Fibroblast of the conjunctiva (primary cell): ENCODE results near the gene TTC23L.

Experiments used
- DNase-seq: peaks from one replicate; pipeline ENCODE4 v3.0.0-alpha.2; 2010; ENCODE audit warnings: low read depth

The TTC23L gene

DNA sequence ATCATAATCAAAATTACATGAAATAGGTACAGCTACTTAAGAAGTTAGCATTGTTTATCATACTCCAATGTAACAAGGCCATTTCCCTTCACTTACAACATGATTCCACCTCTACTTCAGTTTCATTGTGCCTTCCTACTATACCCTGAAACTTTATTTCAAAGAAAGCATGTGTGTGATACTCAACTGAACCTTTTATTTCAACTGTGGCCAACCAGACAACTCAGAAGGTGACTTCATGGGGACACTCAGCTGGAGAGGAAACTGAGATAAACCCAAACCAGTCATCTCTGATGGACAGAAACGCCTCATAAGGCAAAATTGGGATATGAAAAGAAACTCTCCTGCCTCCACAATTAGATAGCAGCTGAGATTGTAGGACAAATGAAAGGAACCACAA, 5.9 kb upstream of the TTC23L start:
- no peak for DNase-seq

DNA sequence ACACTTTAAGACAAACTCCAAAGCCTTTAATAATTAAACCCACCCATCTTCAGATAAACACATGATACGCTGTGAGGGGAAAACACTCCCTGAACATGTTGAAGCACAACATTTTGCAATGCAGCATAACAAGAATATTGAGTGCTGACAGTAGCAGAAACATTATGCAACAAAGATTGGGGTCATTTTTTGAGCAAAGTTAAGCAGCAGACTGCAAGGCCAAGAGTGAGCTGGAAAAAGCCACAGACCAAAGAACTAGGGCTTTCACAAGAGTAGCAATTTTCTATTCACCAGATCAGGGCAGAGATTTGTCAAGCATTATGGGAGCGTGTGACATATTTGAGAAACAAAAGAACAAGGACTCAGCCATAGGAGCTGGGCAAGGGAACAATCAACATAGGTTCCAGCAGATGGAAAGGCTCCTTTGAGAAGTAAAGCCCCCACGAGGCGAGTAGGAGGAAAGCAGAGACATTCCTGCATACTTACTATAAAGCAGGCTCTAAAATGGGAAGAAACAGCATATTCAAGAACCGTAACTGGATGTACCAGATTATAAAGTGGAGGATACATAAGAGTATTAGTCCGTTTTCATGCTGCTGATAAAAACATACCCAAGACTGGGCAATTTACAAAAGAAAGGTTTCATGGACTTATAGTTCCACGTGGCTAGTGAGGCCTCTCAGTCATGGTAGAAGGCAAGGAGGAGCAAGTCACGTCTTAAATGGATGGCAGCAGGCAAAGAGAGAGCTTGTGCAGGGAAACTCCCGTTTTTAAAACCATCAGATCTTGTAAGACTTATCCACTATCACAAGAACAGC, 4.8 kb upstream of the TTC23L start:
- peak; percentile 3 for DNase-seq

DNA sequence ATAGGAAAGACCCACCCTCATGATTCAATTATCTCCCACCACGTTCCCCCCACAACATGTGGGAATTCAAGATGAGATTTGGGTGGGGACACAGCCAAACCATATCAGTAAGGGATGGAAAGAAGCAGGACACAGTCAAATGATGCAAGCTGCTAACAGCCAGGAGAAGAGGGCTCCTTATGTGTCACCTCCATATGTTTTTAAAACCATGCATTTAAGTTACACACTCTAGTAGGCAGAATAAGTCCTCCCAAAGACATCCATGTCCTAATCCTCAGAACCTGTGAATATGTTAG, 4.2 kb upstream of the TTC23L start:
- DNase-seq: no peak

- DNase-seq: no peak
These were observed 3.3 kb upstream of the TTC23L start for GRCh38 chr5:34835664-34836063.

DNA sequence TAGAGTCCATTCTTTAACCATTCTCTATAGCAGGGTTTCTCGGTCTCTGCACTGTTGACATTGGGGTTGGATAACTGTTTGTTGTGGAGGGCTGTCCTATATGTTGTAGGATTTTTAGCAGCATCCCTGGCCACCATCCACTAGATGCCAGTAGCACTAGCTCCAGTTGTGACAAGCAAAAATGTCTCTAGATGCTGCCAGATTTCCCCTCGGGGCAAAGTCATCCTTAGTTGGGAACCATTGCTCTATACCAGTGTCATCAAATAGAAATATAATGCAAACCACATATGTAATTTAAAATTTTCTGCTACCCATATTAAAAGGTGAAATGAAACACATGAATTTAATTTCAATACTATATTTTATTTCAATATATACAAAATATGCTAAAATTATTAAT, 2.9 kb downstream of the TTC23L start:
- DNase-seq: no peak

- no peak for DNase-seq
These were observed 3.6 kb downstream of the TTC23L start for GRCh38 chr5:34842554-34842953.

DNA sequence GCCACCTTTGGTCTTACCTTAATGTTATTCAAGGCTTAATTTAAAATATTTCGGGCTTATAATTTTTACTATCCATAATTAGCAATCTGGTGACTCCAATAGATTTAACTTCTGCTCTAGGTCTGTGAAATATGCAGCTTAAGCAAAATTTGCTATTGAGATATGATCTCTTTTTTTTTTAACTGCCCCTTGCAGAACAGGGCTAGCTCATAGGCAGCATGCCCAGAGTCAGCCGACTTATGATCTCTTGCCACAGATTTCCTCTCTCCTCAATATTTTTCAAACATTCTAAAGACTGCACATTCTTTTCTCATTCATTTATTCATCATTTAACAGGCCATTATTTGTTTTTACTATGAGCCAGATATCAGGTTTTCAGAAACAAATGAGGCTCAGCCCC, 4.5 kb downstream of the TTC23L start:
- DNase-seq: peak; percentile 57

DNA sequence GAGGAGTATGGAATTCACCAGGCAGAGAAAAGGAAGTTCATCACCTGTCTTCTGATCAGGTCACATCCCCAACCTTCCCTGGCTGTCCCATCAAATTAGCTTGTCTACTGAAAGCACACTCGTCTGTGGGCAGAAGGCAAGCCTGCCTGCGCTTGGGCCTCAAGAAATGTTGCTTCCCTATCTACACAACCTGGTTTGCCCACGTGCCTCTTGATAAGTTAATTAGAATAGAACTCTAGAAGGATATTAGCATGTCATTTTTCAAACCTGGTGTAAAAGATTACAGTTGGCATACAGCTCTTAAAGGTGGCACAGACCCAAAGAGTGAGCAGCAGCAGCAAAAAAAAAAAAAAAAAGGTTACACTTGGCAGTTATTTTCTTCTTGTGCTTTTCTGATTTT, 5.1 kb downstream of the TTC23L start:
- no peak for DNase-seq

DNA sequence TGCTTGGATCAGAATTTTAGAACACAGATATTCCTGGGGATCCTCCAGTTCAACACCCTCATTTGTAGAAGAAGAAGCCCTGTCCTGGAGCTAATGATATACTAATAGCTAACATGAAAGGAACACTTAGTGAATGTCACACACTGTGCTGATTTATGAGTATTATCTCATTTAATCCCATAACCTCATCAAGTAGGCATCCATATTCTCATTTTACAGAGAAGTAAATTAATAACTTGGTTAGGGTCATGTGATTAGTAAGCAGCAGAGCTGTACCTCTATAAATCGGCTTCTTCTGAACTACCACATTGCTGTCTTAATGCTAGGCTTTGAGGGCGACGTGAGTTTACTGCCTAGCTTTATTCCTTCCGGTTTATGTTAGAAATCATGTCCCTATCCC, 6.0 kb downstream of the TTC23L start:
- DNase-seq: no peak

GRCh38 chr5:34847056-34847455, 8.1 kb downstream of the TTC23L start:
- no peak for DNase-seq

GRCh38 chr5:34847552-34847951, 8.6 kb downstream of the TTC23L start:
- DNase-seq: no peak

GRCh38 chr5:34848230-34848629, 9.3 kb downstream of the TTC23L start:
- no peak for DNase-seq

DNA sequence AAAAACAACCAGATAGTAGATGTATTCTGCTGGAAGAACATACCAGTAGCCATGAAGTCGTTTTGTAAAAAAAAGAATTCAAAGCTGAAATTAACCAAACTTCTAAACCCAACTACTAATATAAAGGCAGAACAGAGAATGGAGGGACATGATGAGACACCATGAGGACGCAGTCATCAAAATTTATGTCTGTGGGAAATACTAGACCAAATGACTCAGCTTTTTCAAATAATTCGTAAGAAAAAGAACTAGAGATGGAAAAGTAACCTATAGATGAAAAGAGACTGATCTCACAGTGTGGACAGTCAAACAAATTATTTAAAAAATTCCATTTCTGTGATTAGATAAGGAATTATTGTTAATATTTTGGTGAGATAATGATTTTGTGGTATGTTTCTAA, 10.3 kb downstream of the TTC23L start:
- no peak for DNase-seq

GRCh38 chr5:34854459-34855174, 15.7 kb downstream of the TTC23L start:
- DNase-seq: no peak

GRCh38 chr5:34857161-34857560, 18.2 kb downstream of the TTC23L start:
- peak; percentile 12 for DNase-seq

GRCh38 chr5:34857894-34858293, 18.9 kb downstream of the TTC23L start:
- DNase-seq: no peak

- DNase-seq: no peak
These were observed 19.8 kb downstream of the TTC23L start for GRCh38 chr5:34858790-34859189.

DNA sequence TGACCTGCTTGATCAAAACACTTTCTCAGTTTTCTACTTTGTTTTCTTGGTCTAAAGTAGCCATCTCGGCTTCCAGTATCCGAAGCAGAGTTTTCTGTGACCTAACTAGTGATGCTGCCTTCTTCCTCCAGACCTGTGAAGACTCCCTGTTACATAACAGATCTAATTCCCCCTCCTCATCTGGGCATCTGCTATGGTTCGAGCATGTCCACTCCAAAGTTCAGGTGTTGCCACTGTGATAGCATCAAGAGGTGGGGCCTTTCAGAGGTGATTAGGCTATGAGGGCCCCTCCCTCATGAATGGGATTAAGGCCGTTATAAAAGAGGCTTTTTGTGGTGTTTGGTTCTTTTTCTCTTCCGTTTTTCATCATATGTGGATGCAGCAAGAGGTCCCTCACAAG, 20.3 kb downstream of the TTC23L start:
- no peak for DNase-seq

GRCh38 chr5:34863946-34864345, 25.0 kb downstream of the TTC23L start:
- no peak for DNase-seq

- no peak for DNase-seq
These were observed 26.1 kb downstream of the TTC23L start for GRCh38 chr5:34865091-34865490.

DNA sequence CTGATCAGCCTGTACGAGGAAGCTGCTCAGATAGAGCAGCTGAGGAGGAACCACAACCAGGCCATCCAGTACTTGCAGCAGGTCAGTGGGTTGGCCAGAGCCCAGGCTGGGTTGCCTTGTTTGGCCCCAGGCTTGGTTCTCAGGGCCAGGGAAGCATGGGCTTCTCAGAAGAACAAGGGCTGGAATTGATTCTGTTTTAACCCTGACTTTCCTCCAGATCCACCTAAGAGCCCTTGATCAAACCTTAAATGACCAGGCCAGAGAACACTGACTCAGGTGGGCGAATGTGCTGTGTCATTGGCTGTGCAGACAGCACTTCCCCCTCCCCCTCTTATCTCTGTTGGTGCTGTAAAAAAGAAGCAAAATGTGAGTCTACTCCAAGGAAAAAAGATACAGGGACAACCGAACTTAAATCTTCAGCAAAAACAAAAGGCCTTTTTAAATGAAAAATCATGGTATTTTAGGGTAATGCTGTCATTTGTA, 28.1 kb downstream of the TTC23L start:
- no peak for DNase-seq

DNA sequence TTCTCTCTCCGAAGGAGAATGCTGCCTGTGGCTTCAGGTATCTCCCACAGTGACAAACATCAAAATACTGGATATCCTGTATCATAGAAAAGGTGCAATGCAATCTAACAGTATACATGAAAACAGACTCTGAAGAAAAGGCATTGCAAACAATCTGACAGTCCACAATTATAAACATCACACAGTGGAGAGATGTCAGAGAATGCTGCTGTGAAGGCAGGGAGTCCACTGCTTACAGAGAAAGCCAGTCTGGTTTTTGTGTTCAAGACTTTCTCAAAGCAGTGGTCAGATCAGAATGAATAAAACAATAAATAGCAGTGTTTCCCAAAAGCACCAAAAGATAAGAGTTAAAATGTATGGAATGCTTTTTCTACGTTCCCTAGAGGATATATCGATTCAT, 28.7 kb downstream of the TTC23L start:
- no peak for DNase-seq

DNA sequence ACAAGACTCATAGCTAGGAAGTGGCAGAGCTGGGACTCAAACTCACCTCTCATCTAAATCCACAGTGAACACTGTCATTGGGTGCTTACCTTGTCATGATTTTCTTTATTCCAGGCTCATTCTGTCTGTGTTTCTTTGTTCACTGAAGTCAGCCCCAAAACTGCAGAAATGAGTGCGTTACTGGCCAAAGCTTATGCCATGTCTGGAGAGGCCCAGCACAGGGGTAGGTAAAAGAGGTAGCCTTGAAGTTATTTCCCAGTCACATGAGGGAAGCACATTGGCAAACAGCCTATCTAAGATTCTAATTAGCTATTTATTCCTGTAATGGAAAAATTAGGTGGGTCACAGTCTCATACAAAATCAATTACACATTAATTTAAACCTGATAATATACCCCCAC, 29.8 kb downstream of the TTC23L start:
- no peak for DNase-seq

- DNase-seq: no peak
These were observed 30.3 kb downstream of the TTC23L start for GRCh38 chr5:34869256-34869655.
